Measurements from ENCODE around the gene PON3.

Gene PON3

GRCh38 chr7:95396136-95397032 lies at the start of gene PON3:
TSS of gene PON3 (minus strand) at chr7:95396375. CDS start at chr7:95396350, 25 bp downstream.
- no peak for DNase-seq

GRCh38 chr7:95444796-95445195 lies 48.6 kb upstream of the PON3 start:
- no peak for DNase-seq

GRCh38 chr7:95441042-95441823 lies 45.1 kb upstream of the PON3 start:
- no peak for DNase-seq

GRCh38 chr7:95440394-95441038 lies 44.3 kb upstream of the PON3 start:
- no peak for DNase-seq

GRCh38 chr7:95436407-95436806 lies 40.2 kb upstream of the PON3 start:
- no peak for DNase-seq

DNA sequence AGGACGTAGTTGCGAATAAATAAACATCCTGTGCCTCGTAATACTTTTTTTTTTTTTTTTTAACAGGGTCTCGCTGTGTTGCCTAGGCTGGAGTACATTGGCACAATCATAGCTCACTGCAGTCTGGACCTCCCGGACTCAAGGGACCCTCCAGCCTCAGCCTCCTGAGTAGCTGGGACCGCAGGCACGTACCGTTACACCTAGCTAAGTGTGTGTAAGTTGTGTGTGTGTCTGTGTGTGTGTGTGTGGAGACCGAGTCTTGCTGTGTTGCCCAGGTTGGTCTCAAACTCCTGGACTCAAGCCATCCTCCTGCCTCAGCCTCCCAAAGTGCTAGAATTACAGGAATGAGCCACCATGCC lies 39.2 kb upstream of the PON3 start:
- no peak for DNase-seq

GRCh38 chr7:95434557-95435421 lies 38.6 kb upstream of the PON3 start, which contains the start of gene PON2:
TSS of gene PON2 (minus strand) at chr7:95435028. CDS start at chr7:95434951, 77 bp downstream.
- DNase-seq, result peak; percentile 67

GRCh38 chr7:95433952-95434556 lies 37.9 kb upstream of the PON3 start:
- DNase-seq, result no peak

DNA sequence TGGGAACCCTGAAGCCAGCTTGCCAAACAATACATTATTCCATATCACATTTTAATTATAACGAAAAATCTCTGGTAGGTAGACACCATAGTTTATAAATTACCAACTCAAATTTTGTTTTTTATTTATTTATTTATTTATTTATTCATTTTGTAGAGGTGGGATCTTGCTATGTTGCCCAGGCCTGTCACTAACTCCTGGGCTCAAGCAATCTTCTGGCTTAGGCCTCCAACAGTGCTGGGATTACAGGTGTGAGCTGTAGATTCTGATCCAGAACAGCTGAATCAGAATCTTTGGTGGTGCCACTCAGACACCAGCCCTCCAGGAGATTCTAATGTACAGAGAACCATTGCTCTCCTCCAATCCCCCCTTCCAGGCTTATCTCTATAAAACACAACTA lies 37.0 kb upstream of the PON3 start:
- no peak for DNase-seq

DNA sequence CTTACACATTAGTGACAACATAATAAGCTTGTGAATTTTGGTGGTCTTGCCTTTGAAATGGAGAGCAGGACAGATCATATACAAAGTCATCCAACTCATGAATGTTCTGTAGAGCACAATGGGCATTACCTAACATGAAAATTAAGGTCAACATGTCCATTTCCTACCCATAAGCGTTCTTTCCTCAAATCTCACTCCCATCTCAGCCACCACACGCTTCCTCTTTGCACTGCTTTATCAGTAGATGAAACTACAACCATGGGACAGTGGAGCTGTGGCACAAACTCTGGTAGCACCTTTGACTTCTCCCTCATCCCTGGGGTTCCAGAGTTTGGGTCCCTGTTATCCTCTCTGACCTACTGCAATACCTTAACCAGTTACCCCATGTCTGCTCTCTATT lies 36.4 kb upstream of the PON3 start:
- no peak for DNase-seq

DNA sequence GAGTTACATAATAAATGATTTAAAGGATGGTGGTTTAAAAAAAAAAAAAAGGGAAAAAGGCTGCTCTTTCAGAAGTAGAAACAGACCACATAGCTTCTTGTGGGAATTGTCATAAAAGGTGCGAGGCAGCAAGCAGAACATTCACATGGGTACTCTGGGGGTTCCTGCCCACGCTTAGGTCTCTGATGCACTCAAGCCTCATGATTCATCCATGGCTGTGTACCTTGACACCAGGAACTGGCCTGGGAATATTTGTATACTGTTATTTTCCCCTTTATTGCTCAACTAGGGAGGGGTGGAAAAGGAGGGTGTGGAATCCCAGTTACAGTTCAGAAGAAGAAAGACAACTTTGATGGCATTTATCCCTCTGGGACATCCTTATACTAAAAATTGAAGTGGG lies 34.7 kb upstream of the PON3 start:
- DNase-seq, result peak; percentile 15

DNA sequence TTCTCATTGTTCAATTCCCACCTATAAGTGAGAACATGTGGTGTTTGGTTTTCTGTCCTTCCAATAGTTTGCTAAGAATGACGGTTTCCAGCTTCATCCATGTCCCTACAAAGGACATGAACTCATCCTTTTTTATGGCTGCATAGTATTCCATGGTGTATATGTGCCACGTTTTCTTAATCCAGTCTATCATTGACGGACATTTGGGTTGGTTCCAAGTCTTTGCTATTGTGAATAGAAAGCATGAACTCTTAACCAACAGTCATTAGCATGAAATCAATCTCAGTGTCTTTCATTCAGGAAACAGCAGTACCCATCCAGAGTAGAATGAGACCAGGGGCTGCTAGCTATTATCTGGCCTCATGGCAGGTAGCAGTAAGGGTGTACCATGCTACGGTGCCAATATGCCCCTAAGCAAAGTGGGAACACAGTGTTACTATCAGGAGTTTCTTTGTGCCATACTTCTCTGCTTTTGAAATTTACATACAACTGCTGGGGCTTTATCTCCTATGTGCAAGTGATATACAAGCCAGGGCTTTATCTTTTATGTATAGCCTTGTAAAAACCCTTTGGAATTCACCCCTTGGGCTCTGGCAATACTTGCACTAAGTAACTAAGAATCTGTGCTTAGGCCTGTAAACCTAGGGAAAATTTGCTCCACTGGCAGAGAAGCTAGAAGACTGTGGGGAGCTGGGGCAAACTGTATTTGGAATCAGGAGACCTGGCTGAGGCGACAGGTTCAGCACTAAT lies 33.2 kb upstream of the PON3 start:
- no peak for DNase-seq

DNA sequence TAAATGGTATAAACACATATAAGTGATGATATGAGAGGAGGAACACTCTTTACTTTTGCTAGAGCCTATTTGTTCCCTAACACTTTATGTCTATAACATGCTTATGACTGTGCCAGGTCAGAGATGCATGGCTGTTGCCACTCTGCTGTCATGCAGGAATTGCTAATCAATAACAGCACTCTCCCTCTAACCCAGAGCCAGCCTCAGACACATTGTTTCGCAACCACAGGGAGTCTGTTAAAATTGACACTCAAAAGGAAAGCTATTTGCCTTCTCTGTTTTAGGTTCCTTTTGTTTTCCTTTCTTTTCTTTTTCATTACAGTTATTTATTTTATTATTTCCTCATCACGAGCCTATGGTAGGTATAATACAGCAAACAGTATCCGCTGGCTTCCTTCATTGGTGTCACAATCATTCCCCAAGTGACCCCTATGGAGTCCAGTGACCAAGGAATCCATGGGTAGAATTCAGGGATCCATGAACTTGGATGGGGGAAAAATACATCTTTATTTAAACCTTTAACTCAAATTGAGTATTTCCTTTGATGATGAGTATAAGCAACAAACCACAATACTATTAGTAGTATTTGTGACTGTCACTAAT lies 31.8 kb upstream of the PON3 start:
- no peak for DNase-seq

GRCh38 chr7:95427166-95427565 lies 31.0 kb upstream of the PON3 start:
- DNase-seq, result no peak

GRCh38 chr7:95425694-95426093 lies 29.5 kb upstream of the PON3 start:
- no peak for DNase-seq

- no peak for DNase-seq
Measured at GRCh38 chr7:95424716-95425115, 28.5 kb upstream of the PON3 start.

DNA sequence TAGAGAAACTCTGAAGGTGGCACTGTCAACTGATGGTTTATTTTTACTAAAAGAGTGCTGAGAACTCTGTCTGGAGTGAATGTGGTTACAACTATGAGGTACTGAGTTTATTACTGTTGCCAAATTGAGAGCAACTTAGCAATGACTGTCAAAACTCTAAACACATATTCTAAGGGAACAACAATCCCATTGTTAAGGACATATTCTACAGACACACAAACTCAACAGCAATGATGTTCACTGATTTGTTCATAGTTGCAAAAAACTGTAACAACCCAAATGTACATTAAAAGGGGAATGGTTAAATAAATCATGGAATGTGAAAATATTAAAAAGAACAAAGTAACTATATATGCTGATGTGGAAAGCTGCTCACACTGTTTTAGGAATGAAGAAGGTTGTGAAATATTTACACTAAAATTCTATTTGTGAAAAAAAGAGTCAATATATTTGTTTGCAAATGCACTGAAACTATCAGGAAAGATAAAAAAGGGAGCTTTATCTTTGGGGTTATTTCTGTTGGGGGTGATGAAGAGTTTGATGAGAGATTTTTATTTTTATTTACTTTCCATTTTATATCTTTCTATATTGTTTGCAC lies 25.8 kb upstream of the PON3 start:
- DNase-seq, result no peak

GRCh38 chr7:95421000-95421846 lies 25.0 kb upstream of the PON3 start:
- DNase-seq, result no peak

- no peak for DNase-seq
Measured at GRCh38 chr7:95412075-95412474, 15.9 kb upstream of the PON3 start.

Data from NCI-H226 (cell line).